ENCODE data around the gene LRRC61. TPM values are rescaled to one million over a fixed set of nuclear protein-coding genes. Genes with fewer than 3 reads are reported as not detected.
"Not testable (repeated sequence)": the region's sequence is repeated elsewhere in the genome, so short reads cannot be mapped to it uniquely, and the experiment has no call there.

LRRC61 gene
- total and polyA plus RNA-seq, 11 donors, result 1.8 to 9.4 (median 4.6) TPM

- peak; percentile 49 to 72 (median 59) for TF ChIP-seq CTCF (IDR thresholded peaks at IDR 0.05)
- not testable (repeated sequence) for H3K27ac ChIP-seq, DNase-seq, H3K4me1 ChIP-seq, H3K4me3 ChIP-seq, H3K9me3 ChIP-seq, H3K36me3 ChIP-seq, H3K27me3 ChIP-seq
- intact Hi-C loops (cut with DNase I), result loop anchor here in 5 of 10 donors (5.0 to 10.0 kb wide), 3 partner anchors 129 to 469 kb away; no protein-coding TSS in a partner anchor
- ATAC-seq, result peak; percentile 84 to 92 (median 87)
- WGBS, 4 donors, result 22 to 33% (median 30%) methylated on average over 14 to 16 of the region's 16 CpGs
Measured at GRCh38 chr7:150285849-150286754, 37.1 kb upstream of the LRRC61 start.

DNA sequence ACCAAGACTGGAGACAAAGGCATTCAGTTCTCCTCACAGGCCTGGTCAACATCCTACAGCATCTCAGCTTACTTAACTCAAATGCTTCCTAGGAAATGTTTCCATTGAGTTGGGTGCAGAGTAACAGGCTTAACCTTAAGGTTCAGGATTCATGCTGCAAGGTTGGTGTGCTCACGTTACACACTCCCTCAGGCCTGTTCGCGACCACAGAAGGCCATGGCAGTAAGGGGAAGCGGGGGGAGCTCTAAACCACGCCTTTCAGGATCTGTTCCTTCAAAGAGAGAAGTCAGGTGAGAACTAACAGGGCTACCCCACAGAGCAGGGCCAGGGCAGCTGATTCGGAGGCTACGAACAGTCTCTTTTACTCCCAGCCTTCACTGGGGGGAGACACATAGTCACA lies 35.3 kb upstream of the LRRC61 start:
- H3K4me3 ChIP-seq, result not testable (repeated sequence)

GRCh38 chr7:150288816-150289215 lies 34.3 kb upstream of the LRRC61 start:
- H3K27me3 ChIP-seq, H3K4me3 ChIP-seq, ATAC-seq, H3K27ac ChIP-seq, H3K36me3 ChIP-seq, H3K4me1 ChIP-seq, H3K9me3 ChIP-seq, DNase-seq: not testable (repeated sequence)
- intact Hi-C loops (cut with DNase I), result loop anchor here in 5 of 10 donors (5.0 to 10.0 kb wide), 3 partner anchors 126 to 466 kb away; no protein-coding TSS in a partner anchor
- WGBS, 4 donors, result 85 to 95% (median 90%) methylated on average over 4 to 5 of the region's 6 CpGs

More for the DNA sequence above, 35.3 kb upstream of the LRRC61 start:
- not testable (repeated sequence) for ATAC-seq, DNase-seq, H3K9me3 ChIP-seq, H3K27me3 ChIP-seq, H3K27ac ChIP-seq, H3K36me3 ChIP-seq, H3K4me1 ChIP-seq
- 74 to 86% (median 80%) methylated on average over 2 to 7 of the region's 7 CpGs for WGBS, 4 donors
- intact Hi-C loops (cut with DNase I), result loop anchor here in 5 of 10 donors (5.0 to 10.0 kb wide), 3 partner anchors 127 to 467 kb away; no protein-coding TSS in a partner anchor

GRCh38 chr7:150290317-150290716 lies 32.8 kb upstream of the LRRC61 start:
- 41 to 64% (median 59%) methylated on average over 6 of the region's 6 CpGs for WGBS, 4 donors
- DNase-seq; H3K27ac ChIP-seq; intact Hi-C loops (cut with DNase I); H3K27me3 ChIP-seq; H3K4me3 ChIP-seq; H3K9me3 ChIP-seq; H3K4me1 ChIP-seq; H3K36me3 ChIP-seq; ATAC-seq: not testable (repeated sequence)

- H3K4me1 ChIP-seq; H3K27ac ChIP-seq; DNase-seq; H3K27me3 ChIP-seq; H3K9me3 ChIP-seq; intact Hi-C loops (cut with DNase I); H3K36me3 ChIP-seq; H3K4me3 ChIP-seq; ATAC-seq: not testable (repeated sequence)
- WGBS, 4 donors, result 91 to 93% (median 92%) methylated on average over 8 of the region's 8 CpGs
Measured at GRCh38 chr7:150295027-150295426, 28.1 kb upstream of the LRRC61 start.

GRCh38 chr7:150295614-150296013 lies 27.5 kb upstream of the LRRC61 start:
- H3K27me3 ChIP-seq; H3K4me1 ChIP-seq; intact Hi-C loops (cut with DNase I); DNase-seq; H3K36me3 ChIP-seq; H3K27ac ChIP-seq; H3K9me3 ChIP-seq; H3K4me3 ChIP-seq: not testable (repeated sequence)
- peak in 3 of 4 donors; percentile 85 to 89 (median 88) for ATAC-seq
- WGBS, 4 donors, result 60 to 77% (median 69%) methylated on average over 1 to 3 of the region's 8 CpGs

- WGBS, 4 donors, result 65 to 83% (median 81%) methylated on average over 6 to 9 of the region's 10 CpGs
- H3K4me1 ChIP-seq; ATAC-seq; H3K4me3 ChIP-seq; intact Hi-C loops (cut with DNase I); DNase-seq; H3K27ac ChIP-seq; H3K36me3 ChIP-seq; H3K9me3 ChIP-seq; H3K27me3 ChIP-seq: not testable (repeated sequence)
Measured at GRCh38 chr7:150296802-150297201, 26.4 kb upstream of the LRRC61 start.

GRCh38 chr7:150297978-150298377 lies 25.2 kb upstream of the LRRC61 start:
- DNase-seq; H3K36me3 ChIP-seq; H3K4me3 ChIP-seq; ATAC-seq; intact Hi-C loops (cut with DNase I); H3K27ac ChIP-seq; H3K4me1 ChIP-seq; H3K27me3 ChIP-seq; H3K9me3 ChIP-seq: not testable (repeated sequence)

DNA sequence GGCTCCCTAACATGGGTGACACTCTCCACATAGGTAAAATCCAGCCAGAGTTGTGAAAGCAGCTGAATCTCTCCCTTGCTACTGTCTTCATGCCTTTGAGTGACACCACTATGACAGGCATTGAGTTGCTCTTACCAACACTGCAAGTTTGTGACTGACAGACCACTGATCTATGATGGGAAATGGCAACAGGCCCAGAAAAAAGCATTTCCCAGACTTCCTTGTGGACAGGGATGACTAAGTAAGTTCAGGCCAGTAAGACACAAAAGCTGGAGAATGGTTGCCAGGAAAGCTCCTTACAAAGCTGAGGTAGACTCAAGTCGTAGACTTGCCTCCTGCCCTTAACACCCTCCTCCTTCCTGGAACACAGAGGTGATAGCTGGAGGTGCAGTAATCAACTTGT lies 20.2 kb upstream of the LRRC61 start:
- H3K4me3 ChIP-seq; ATAC-seq; intact Hi-C loops (cut with DNase I); H3K27me3 ChIP-seq; H3K9me3 ChIP-seq; H3K36me3 ChIP-seq; DNase-seq; H3K4me1 ChIP-seq; H3K27ac ChIP-seq: not testable (repeated sequence)
- WGBS, 4 donors, result 29 to 52% (median 47%) methylated on average over 1 of the region's 1 CpG
